Breast epithelium (tissue), 4 donors: ENCODE measurements around the gene TXNDC2. TPM values are rescaled to one million over a fixed set of nuclear protein-coding genes. Genes with fewer than 3 reads are reported as not detected.
"Not testable (repeated sequence)": the region's sequence is repeated elsewhere in the genome, so short reads cannot be mapped to it uniquely, and the experiment has no call there.

Experiments
- DNase-seq, 2 donors: peaks; one replicate each; pipeline ENCODE4 v3.0.0-alpha.2; 2019; ENCODE audit warnings: low spot score in 2 of 2
- H3K27ac ChIP-seq, 2 donors: fragments of 200-600 bp; sonication (generic) in 1 of 2; one replicate each; pipeline ENCODE4 v1.5.1; 2016 to 2019; ENCODE audit warnings: mild to moderate bottlenecking in 1 of 2
- H3K27me3 ChIP-seq, 2 donors: fragments of 200-600 bp; sonication (generic) in 1 of 2; one replicate each; pipeline versions ENCODE4 v1.5.1 to v1.6.0; 2017 to 2019; ENCODE audit warnings: control low read depth in 1 of 2, mild to moderate bottlenecking in 1 of 2
- H3K36me3 ChIP-seq: fragments of 200-600 bp; one replicate; pipeline ENCODE4 v1.5.1; 2019
- H3K4me1 ChIP-seq, 2 donors: fragments of 200-600 bp; sonication (generic); one replicate each; pipeline ENCODE4 v1.5.1; 2016 to 2019; ENCODE audit warnings: control low read depth in 1 of 2
- H3K4me3 ChIP-seq, 3 donors: fragments of 200-600 bp; sonication (generic); 1 replicate in 2 of 3; 2 replicates in 1 of 3; pipeline ENCODE4 v1.5.1; 2016 to 2019; ENCODE audit warnings: mild to moderate bottlenecking in 3 of 3, moderate library complexity in 2 of 3
- H3K9me3 ChIP-seq, 2 donors: fragments of 200-600 bp; sonication (generic) in 1 of 2; one replicate each; pipeline ENCODE4 v1.5.1; 2016 to 2019; ENCODE audit warnings: control low read depth in 1 of 2
- POLR2A ChIP-seq: fragments of 450-650 bp; IDR thresholded peaks from one replicate; pipeline ENCODE4 v1.6.1; 2016; ENCODE audit warnings: antibody characterized with exemption, mild to moderate bottlenecking, moderate library complexity
- POLR2AphosphoS5 ChIP-seq, 3 donors: sonication (generic); formaldehyde crosslinking; IDR thresholded peaks; one replicate each; pipeline ENCODE4 v1.6.1; 2017; ENCODE audit warnings: antibody characterized with exemption in 3 of 3
- intact Hi-C: fragments of 100-400 bp; cut with DNase I; formaldehyde crosslinking; loops from one replicate; pipeline ENCODE4 v1.15.1; 2023; ENCODE audit warnings: low total_unique reads
- total RNA-seq, 3 donors: library from RNA; depleted of rRNA; stranded (reverse); fragments of >200 nt; gene quantifications; one replicate each; pipeline ENCODE4 v1.1.0, GENCODE V29; 2016
- TF ChIP-seq, protein P1 (sequence below), 3 donors: fragments of 450-650 bp; IDR thresholded peaks; one replicate each; pipeline ENCODE4 v1.5.1; 2016 to 2017; ENCODE audit warnings: antibody characterized with exemption in 3 of 3, mild to moderate bottlenecking in 3 of 3, moderate library complexity in 3 of 3

Gene TXNDC2
- total RNA-seq, 3 donors from 2014 or later, result 0.16 TPM; not detected in 2

DNA sequence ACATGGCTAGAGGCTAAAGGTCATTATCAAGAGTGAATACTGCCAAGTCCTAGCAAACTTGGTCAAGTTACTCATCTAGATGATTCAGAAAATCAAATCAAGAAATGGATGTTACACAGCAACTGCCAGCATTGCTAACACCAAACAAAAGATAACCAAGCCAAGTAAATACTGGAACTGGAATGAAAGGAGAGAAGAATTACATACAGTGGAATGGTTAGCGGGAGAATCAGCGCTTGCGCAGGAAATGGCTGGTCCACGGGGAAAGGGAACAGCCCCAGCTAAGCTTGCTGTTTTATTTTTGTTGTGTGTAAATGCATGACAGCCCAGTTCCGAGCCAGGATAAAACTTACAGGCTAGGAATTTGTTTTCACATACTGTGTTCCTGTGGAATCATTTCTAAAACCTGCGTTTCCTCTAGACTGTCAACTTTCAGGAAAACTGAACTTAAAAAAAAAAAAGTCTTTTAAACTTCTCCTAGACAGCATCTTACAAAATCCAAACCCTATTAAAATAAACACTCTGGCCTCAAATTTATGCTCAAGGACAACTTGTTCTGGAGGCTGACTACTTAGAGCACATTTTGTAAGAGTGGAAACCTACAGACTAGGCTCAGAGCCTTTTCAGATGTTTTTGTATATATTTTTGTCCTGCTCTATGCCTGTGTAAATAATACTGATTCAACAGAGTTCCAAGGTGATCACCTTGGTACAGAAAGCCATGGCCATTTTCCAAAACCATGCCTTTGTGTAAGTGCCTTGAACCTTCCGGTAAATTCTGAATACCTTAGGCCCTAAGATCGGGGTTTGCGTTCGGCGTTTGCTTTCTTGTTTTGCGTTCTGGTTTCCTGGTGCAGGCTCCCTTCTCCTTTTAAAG is 30.7 kb upstream of the TXNDC2 start:
- H3K27ac ChIP-seq, result peak overlapping the region; percentile 4 to 48
- no peaks in the 10 kb centered on the region for H3K4me1 ChIP-seq
- intact Hi-C loops, result no loop called here
- TF ChIP-seq, protein P1, sequence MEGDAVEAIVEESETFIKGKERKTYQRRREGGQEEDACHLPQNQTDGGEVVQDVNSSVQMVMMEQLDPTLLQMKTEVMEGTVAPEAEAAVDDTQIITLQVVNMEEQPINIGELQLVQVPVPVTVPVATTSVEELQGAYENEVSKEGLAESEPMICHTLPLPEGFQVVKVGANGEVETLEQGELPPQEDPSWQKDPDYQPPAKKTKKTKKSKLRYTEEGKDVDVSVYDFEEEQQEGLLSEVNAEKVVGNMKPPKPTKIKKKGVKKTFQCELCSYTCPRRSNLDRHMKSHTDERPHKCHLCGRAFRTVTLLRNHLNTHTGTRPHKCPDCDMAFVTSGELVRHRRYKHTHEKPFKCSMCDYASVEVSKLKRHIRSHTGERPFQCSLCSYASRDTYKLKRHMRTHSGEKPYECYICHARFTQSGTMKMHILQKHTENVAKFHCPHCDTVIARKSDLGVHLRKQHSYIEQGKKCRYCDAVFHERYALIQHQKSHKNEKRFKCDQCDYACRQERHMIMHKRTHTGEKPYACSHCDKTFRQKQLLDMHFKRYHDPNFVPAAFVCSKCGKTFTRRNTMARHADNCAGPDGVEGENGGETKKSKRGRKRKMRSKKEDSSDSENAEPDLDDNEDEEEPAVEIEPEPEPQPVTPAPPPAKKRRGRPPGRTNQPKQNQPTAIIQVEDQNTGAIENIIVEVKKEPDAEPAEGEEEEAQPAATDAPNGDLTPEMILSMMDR (IDR thresholded peaks at IDR 0.05), result no peak
- TF ChIP-seq POLR2AphosphoS5 (IDR thresholded peaks at IDR 0.05) (no peak), POLR2A (no peak)
- no peaks in the 10 kb centered on the region for H3K27me3 ChIP-seq
- no peak overlapping the region for H3K4me3 ChIP-seq
- H3K9me3 ChIP-seq, result no peaks in the 10 kb centered on the region
- no peak for DNase-seq
- no peaks in the 10 kb centered on the region for H3K36me3 ChIP-seq

DNA sequence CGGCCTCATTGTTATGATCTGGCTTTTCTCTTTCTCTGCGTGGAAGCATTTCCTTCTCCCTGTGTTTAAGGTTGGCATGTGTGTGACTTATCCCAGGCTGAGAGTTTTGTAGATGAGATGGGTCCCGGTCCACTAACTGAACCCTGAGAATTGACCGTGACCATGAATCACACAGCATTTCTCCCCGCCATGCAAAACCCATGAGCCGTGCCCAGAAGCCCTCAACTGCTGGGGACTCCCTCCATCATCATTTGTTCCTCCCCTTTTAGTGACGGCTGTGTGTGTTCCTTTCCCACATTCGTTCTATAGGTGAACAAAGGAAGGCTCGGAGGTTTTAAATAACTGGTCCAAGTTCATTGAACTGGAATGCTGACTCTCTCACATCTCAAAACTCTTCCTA is 30.1 kb upstream of the TXNDC2 start:
- H3K27ac ChIP-seq, result peak overlapping the region; percentile 4 to 26
- H3K4me3 ChIP-seq, result no peak overlapping the region
- H3K27me3 ChIP-seq, result no peaks in the 10 kb centered on the region
- TF ChIP-seq, protein P1 (IDR thresholded peaks at IDR 0.05), result no peak
- TF ChIP-seq POLR2A, result no peak
- no peak for TF ChIP-seq POLR2AphosphoS5 (IDR thresholded peaks at IDR 0.05)
- H3K9me3 ChIP-seq, result no peaks in the 10 kb centered on the region
- H3K4me1 ChIP-seq, result no peaks in the 10 kb centered on the region
- DNase-seq, result no peak
- intact Hi-C loops, result no loop called here
- H3K36me3 ChIP-seq, result no peaks in the 10 kb centered on the region

DNA sequence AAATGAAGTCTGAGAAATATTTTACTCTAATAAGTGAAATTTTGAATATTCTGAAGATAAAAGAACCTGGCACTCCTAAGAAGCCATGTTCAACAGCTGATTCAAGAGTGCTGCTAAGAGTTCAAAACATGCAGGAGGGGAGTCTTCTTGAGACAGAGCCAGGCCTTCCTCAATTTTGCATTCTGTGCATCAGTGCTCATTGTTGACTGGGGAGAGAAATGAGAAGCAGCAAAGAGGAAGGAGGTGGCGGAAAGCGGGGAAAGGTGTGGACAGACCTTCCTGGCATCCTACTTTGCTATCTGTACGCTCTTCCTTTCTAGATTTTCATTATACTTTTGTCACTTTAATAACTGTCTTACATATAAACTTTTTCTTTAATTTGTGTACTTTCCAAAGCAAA is 29.7 kb upstream of the TXNDC2 start:
- Histone ChIP-seq H3K27ac (no peak overlapping the region), H3K27me3 (no peaks in the 10 kb centered on the region), H3K4me1 (no peaks in the 10 kb centered on the region), H3K36me3 (no peaks in the 10 kb centered on the region), H3K9me3 (no peaks in the 10 kb centered on the region), H3K4me3 (no peak overlapping the region)
- DNase-seq, result no peak
- no peak for TF ChIP-seq POLR2A
- TF ChIP-seq, protein P1 (IDR thresholded peaks at IDR 0.05), result no peak
- no peak for TF ChIP-seq POLR2AphosphoS5 (IDR thresholded peaks at IDR 0.05)
- intact Hi-C loops, result no loop called here

DNA sequence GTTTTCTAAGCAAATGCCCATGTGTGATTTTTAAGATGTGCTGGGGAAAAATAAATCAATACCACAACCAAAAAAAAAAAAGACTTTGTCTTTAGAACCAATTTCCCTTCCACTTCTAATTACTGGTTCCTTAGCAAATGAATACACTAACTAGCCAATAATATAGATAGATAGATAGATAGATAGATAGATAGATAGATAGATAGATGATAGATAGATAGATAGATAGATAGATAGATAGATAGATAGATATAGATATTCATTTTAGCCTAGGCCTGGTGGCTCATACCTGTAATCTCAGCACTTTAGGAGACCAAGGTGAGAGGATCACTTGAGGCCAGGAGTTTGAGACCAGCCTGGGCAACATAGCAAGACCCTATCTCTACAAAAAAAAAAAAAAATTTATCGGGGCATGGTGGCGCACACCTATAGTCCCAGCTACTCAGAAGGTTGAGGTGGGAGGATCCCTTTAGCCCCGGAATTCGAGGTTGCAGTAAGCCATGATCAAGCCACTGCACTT is 28.2 kb upstream of the TXNDC2 start:
- H3K9me3 ChIP-seq, H3K27me3 ChIP-seq, H3K4me1 ChIP-seq, H3K36me3 ChIP-seq, intact Hi-C loops, H3K4me3 ChIP-seq, DNase-seq, H3K27ac ChIP-seq: not testable (repeated sequence)

DNA sequence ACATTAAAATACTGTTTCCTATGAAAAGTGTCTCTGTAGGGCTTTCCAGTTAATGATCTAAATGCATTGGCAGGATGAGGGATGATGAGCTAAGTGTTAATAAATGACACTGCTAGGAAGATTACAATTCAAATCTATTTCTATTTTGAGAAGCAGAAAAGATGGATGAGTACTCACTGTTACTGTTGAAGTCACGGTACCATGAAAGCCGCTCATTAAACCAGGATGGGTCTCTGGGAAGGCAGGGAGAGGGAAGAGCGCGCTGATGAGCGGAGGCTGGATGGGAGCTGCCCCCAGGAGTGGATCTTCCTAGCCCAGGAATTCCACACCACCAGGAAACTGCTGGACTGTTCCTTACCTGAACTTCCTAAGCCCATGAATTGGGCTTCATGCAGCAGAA is 27.1 kb upstream of the TXNDC2 start:
- Histone ChIP-seq H3K27me3 (no peaks in the 10 kb centered on the region), H3K9me3 (no peaks in the 10 kb centered on the region), H3K4me3 (no peak overlapping the region), H3K27ac (no peak overlapping the region), H3K4me1 (peaks cover 0 to 2% of the 10 kb centered on the region in 2 donors), H3K36me3 (no peaks in the 10 kb centered on the region)
- TF ChIP-seq, protein P1 (IDR thresholded peaks at IDR 0.05), result no peak
- no peak for TF ChIP-seq POLR2A
- no peak for TF ChIP-seq POLR2AphosphoS5 (IDR thresholded peaks at IDR 0.05)
- intact Hi-C loops, result no loop called here
- no peak for DNase-seq
